GM21447 (cell line): Measurements from ENCODE around the gene NUP58.
A peak's percentile ranks its signal among the peaks of the same experiment; 100 is the strongest.

Experiments
- ATAC-seq: cut with Tn5 transposase; IDR thresholded peaks from one replicate; pipeline ENCODE4 v1.9.1; 2021; ENCODE audit not compliant: unreplicated experiment

NUP58 gene, protein sequence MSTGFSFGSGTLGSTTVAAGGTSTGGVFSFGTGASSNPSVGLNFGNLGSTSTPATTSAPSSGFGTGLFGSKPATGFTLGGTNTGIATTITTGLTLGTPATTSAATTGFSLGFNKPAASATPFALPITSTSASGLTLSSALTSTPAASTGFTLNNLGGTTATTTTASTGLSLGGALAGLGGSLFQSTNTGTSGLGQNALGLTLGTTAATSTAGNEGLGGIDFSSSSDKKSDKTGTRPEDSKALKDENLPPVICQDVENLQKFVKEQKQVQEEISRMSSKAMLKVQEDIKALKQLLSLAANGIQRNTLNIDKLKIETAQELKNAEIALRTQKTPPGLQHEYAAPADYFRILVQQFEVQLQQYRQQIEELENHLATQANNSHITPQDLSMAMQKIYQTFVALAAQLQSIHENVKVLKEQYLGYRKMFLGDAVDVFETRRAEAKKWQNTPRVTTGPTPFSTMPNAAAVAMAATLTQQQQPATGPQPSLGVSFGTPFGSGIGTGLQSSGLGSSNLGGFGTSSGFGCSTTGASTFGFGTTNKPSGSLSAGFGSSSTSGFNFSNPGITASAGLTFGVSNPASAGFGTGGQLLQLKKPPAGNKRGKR

DNA sequence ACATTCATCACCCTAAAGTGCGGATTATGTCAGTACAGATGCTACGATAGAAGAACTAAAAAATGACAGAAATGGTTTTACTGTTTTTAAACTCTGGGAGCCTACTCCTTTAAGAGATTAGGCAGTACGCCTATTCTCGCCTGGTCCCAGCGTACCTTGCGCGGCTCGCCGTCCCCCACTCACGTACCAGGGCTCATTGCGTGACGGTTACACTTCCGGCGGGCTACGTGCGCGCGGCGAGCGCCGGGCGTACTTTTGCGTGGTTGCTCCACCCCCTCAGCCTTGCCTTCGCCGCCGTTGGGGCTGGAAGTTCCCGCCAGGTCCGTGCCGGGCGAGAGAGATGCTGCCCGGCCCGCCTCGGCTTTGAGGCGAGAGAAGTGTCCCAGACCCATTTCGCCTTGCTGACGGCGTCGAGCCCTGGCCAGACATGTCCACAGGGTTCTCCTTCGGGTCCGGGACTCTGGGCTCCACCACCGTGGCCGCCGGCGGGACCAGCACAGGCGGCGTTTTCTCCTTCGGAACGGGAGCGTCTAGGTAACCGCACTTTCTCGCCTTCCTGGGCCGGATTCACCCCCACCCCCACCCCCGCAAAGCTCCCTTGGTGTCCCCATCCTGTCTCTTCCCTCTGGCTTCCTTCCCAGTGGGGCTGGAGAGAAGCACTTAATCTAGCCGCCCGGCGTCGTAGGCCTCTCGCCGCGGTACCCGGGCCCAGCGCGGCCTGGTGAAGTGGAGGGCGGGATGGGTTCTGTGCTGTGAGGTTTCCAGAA lies at the start of gene NUP58:
NUP58 (plus strand) TSS at position 279 of the 767 bp plus-strand sequence; CDS start at position 428, 149 bp downstream.
- peak; percentile 98 for ATAC-seq

DNA sequence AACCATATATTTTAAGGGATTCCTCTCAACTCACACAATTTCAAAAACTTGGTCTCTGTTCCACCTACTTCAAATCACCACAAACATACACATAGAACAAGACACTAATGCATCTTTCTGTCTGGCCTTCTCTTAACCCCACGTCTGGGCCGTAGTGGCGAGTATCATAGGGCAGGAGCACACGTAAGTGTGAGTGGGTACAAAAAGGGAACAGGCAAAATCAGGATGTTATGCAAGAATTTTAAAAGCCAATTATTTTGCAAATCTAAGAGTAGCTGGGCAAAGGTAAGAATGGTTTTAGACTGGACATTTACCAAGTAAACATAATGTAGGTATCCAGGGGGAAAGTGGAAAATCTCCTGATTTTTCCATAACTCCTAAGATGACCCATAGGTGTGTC lies 49.2 kb upstream of the NUP58 start:
- no peak for ATAC-seq

DNA sequence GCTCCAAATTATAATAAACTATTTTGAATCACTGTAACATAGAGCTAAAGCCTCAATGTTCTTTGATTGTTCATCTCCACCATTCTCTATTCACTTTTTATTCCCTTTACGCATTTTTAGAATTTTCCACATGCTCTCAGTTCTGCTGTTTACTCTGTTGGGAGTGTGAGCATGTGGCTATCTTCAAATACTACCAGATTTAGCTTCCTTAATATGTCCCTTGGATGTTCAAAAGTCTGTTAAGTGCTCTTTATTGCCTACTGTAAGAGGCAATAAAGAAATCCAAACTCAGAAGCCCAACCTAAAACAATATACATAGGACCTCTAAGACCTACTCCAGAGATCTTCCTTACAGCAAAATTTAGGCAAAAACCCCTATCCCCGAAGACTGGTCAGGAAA lies 48.7 kb upstream of the NUP58 start:
- ATAC-seq, result no peak

DNA sequence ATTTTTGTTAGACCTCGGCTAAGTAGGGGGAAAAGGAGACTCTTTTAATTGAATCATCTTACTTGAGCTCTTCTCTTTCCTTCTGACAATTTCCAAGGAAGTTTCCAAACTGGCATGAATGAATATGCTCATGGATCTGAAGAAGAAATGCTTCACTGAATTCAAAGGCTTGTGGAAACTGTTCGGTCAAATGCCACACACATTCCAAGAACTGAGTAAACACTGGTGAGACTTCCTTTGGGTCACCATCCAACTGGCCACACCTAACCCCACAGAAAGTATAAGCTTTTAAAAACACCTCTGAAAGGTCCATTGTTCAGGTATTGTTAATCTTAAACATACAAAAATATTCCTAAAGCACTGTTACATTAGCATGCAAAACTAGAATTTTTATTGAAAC lies 47.7 kb upstream of the NUP58 start:
- no peak for ATAC-seq

DNA sequence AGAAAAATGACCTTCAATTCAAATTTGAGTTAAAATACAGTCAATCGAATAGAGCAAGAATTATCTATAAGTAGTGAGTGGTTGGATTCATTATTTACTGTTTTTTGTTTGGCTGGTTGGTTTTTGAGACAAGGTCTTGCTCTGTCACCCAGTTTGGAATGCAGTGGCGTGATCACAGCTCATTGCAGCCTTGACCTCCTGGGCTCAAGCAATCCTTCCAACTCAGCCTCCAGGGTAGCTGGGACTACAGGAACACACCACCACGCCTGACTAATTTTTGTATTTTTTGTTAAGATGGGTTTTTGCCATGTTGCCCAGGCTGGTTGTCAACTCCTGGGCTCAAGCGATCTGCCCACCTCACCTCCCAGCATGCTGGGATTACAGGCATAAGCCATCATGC lies 39.2 kb upstream of the NUP58 start:
- no peak for ATAC-seq

DNA sequence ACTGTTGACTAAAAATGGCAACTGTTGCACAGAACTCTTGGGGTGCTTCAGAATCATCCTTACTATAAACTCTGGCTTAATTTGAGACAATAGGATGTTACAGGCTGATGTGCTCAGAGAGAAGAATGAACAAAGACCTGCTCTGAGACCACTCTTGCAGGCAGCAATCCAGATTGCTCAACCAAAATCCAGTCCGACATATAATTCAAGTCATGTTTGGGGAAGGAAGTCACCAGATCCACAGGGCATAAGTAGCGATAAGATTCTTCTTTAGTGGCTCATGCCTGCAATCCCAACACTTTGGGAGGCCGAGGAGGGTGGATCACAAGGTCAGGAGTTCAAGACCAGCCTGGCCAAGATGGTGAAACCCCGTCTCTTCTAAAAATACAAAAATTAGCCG lies 34.7 kb upstream of the NUP58 start:
- ATAC-seq, result no peak

DNA sequence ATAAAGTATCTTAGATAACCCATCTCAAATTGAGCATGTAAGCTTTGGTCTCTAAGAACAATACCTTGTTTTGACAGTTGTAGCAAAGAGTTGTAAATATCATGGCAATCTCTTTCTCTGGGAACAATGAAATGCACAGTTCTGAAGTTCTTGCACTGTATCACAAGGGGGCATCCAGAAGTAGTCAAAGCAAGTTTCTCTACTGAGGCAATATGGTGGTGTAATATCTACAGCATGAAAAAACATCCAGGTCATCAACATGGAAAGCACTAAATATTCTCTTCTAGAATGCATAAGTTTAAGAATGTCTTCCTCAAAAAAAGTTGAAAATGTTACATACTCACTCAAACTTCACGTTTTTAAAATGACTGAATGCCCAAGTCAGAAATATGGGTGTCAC lies 33.7 kb upstream of the NUP58 start:
- no peak for ATAC-seq

DNA sequence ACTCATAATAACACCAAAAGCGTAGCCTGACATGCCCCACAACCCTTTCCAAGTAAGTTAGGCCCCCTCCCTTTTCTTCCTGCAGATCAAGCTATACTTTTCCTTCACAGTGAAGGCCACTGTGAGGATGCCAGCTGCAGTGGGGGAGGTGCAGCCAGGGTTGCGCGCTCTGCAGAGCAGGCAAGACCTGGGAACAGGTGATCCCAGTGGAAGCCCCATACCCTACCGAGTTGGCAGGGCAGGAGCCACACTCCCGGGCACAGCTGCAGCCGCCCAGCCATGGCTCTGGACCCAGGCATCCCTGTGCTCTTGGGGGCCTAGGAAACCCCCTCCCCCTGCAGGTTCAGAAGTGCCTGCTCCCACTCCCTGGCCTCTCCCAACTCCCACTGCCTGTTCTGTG lies 32.9 kb upstream of the NUP58 start:
- ATAC-seq, result no peak

DNA sequence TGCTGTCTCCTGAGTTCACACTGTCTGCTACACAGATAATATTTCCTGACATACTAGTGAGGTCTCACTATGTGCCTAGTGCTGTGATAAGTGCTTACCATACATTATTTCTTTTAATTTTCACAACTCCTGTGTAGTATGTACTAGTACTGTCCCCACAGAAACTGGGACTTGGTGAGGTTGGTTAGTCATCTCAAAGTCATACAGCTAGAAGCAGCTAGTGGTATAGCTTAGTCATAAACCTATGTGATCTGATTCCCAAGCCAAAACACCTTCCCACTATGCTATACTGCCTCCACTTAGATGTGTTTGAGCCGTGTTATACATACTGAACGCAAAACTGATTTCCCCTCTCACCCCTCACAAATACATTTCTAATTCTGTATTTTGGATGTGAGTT lies 24.7 kb upstream of the NUP58 start:
- no peak for ATAC-seq

DNA sequence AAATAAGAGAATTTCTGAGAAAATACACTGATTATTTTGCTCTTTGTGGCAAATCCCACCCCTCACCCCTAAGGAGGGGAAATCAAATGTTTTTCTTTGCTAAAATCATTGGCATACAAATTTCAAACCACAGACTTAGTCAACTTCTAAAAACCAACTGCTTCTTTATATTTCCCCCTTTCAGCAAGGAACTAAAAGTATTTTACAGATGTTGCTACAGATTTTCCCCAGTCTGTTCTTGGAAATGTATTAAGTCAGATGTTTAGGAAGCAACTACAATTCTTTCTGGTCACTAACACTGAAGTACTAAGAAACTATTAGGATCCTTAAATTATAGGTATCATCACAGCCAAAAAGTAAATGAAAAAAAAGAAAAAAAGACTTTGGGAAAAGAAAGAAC lies 21.0 kb upstream of the NUP58 start:
- ATAC-seq, result no peak

DNA sequence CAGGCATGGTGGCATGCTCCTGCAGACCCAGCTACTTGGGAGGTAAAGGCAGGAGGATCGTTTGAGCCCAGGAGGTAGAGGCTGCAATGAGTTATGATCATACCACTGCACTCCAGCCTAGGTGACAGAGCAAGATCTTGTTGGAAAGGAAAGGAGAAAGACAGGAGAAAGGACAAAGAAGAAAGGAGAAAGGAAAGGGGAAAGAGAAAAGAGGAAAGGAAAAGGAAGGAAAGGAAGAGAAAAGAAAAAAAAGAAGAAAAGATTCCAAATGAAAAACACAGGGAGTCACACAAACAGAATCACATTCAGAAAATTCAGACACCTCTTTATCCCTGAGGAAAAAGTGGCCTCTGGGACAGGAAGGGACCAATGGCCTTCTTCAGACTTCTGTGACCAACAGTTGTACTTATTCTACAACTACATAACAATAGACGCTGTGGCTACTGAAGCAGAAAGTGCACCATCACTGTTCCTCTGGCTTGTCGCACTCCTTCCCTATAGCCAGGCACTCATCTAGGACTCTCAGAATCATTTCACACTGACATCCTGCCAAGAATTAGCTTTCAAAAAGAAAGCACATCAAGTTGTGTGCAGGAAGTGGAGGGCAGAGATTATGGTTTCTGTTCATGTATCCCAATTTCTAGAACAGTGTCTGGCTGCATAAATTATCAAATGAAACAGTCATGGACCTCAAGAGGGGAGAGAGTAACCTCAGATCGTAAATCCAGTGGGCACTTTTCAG lies 20.1 kb upstream of the NUP58 start:
- peak; percentile 72 for ATAC-seq

DNA sequence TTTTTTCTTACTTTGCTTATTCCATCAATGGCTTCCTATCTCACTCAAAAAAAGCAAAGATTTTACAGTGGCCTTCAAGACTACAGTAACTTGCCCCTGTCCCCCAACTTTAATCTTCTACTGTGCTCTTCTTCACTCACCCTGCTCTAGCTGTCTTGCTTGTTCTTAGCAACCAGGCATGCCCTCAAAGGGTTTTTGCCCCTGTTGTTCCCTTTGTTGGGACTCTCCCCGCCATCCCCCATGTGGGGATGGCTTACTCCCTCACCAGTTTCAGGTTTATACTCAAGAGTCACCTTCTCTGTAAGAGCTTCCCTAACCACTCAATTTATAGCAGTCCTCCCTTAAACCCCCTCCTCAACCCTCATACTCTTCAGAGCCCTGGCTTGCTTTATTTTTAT lies 19.5 kb upstream of the NUP58 start:
- ATAC-seq, result peak; percentile 40

DNA sequence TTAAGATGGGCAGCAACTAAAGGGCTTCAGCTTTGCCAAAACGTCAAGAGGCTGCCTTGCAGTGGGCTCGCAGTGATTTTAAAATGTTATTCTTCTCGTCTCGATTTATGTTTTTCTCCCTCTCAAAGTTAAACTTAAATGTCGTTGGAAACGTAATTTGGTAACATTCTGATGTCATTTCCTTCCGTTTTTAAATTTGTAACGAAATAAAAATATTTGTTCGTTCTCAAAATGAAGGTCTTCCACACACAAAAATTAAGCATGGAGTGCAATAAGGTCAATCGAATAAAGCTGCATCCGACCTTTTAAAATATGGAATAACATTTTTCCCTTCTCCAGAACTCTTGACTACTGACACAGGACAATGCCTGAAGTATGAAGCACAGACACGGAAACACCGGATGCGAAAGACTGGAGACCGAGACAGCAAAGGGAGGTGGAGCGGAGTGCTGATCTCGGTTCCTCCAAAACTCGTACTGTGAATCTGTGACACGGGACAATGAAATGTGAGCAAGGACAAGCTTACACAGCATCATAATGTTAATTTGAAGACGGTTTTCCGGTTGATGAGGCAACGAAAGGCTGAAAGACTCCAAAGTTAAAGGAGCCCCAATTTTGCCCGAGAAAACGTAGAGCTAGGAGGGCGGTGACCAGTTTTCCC lies 15.0 kb upstream of the NUP58 start:
- peak; percentile 30 for ATAC-seq

DNA sequence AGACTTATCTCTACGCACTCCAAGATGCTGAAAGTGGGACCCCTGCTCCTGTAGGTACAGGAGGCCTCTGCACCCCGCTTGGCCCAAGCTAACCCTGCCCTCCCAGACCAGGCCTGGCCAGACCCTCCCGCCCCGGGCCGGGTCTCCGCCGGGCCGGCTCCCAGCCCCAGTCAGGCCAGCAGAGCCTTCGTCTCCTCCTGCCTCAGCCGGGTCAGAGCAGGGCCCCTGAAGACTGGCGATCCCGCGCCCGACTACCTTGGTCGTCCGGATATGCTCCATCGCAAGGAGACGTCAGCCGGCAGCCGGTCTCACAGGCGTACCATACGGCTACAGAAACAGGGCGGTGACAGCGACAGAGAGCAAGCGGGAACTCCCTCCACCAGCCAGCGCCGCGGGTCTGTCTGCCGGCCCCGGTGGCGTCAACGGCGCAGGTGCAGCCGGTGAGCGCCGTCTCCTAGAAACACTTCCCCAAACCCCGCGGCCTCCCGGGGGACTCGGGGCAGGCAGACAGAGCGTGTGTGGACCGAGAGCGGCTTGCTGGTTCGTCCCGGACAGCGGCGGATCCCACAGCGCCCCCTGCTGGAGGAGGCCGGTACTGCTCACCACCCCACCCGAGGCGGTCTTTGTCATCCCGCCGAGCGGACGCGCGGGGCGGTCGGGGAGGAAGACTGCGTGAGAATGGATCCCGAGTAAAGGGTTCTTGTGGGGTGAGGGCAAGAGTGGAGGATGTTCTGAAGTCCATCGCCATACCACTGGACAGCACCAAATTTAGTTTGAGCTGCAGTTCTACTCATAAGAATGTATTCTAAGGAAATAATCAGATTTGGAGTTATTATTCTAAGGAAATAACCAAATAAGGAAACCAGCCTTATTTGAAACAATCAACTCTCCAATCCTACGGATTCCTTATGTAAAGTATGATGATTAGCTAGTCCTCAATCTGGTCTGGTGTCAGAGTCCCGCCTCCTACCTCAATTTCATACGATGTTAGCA lies 14.2 kb upstream of the NUP58 start, which contains the start of gene MTMR6:
MTMR6 (minus strand) TSS at position 520 of the 993 bp plus-strand sequence; CDS start at position 279, 241 bp downstream.
- ATAC-seq, result peak; percentile 94

DNA sequence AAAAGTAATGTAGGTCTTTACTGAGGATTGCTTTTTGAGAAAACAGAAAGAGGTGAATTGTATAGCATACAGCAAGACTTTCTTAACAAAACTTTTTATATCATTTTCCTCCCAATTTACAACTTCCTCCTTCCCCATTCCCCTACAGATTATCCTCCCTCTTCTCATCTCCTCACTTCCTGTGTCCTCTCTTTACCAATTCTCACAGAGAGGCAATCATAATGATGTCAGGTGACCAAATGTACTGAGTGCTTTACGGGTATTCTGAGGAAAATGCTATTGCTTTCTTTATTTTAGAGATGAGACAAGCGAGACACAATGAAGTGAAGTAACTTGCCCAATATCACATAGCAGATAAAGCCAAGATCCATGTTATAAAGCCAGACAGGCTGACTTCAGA lies 12.5 kb upstream of the NUP58 start:
- no peak for ATAC-seq

DNA sequence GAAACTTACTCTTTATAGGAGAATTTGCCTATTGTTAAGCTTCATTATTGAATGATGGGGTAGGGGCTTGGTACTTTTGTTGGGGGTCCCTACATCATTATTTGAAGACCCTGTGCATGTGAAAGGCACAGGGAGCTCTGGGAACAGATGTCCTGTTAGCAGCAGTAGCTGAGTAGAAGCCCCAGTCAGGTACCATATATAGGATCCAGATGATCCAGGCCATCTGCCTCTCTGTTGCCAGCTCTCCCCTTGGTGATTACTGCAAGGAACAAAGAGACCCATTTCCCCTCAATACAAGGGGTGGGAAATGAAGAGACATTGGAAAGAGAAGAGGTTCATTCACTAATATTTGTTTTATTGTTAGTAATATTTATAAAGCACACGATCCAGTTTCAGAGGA lies 9.7 kb upstream of the NUP58 start:
- no peak for ATAC-seq

DNA sequence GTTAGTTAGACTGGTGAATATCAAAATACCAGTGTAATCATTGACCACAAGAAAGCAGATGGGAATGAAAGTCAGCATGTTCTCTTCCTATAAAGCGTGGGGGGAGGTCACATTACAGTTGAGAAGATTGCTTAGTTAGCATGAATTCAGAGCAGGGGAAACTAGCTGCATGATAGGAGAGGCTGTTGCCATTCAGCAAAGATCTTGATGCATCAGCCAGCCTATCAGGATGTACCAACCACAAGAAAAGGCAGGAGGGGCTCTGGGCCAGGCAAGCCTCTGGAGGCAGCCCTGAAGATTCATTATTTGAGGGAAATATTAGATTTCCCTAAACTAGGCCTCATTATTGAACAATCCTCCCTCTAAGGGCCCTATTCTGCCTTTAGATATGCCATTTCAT lies 9.1 kb upstream of the NUP58 start:
- no peak for ATAC-seq

DNA sequence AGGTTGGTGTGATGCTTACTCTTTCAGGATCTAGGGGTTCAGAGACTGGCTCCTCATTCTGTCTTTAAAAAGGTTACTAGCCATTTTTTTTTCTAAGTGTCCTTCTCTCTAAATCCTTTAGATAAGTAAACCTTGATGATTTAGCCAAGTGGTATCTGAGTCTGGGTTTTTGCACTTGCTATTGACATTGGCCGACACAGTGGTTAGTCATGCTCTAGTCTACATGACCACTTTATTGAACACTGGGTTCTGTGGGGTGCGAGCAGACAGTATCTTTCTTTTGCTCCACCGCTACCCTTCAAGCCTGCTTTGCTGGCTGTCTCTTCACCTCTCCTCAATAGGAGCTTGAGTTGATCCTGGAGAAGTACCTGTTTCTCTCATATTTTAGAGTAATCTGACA lies 6.2 kb upstream of the NUP58 start:
- ATAC-seq, result no peak

DNA sequence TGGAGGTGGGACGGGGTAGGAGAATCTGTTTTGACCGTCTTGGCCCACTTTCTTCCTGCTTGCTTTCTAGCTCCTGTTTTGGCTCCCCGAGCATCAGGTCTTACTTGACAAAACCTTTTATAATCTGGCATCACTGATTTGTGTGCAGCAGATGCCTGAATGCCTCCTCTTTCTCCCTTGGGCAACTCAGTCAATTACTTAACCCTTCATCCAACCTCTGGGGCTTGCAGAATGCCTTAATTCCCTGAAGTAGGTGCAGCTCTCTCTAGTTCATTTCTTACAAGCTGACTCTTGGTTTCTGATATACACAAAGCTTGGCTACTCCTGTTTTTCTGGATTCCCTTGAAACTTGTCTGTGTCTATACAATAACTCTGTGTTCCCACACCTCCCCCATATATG lies 5.7 kb upstream of the NUP58 start:
- ATAC-seq, result no peak
